ENCODE results near the gene NDUFS4.

NDUFS4 gene

DNA sequence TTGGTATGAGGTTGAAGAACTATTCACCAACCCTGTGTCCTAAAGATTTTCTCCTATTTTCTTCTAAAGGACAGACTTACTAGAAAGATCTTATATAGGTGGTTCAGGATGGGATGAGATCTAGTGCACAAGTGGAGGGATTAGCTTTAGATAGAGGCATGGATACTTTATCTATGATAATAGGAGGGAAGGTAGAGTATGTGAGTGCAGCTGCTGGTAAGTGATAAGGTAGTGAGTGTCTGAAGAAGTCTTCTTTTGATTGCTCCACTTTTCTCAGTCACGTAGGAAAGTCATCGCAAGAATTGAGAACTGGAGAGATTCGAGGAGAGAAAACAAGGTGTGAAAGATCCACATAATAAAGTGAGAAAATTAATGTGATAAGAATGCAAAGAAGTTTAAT is 6.0 kb upstream of the NDUFS4 start:
- POLR2A ChIA-PET: no interaction called here
- DNase-seq (ENCODE audit: low read depth, low spot score): no peak
- no peak overlapping the region for H3K4me3 ChIP-seq (ENCODE audit: low read depth, low read length)
- CTCF ChIA-PET: no interaction called here
- TF ChIP-seq, protein P1, sequence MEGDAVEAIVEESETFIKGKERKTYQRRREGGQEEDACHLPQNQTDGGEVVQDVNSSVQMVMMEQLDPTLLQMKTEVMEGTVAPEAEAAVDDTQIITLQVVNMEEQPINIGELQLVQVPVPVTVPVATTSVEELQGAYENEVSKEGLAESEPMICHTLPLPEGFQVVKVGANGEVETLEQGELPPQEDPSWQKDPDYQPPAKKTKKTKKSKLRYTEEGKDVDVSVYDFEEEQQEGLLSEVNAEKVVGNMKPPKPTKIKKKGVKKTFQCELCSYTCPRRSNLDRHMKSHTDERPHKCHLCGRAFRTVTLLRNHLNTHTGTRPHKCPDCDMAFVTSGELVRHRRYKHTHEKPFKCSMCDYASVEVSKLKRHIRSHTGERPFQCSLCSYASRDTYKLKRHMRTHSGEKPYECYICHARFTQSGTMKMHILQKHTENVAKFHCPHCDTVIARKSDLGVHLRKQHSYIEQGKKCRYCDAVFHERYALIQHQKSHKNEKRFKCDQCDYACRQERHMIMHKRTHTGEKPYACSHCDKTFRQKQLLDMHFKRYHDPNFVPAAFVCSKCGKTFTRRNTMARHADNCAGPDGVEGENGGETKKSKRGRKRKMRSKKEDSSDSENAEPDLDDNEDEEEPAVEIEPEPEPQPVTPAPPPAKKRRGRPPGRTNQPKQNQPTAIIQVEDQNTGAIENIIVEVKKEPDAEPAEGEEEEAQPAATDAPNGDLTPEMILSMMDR (IDR thresholded peaks at IDR 0.05; ENCODE audit: insufficient read depth, low read length, missing control alignments): no peak

GRCh38 chr5:53555160-53555559 is 5.3 kb upstream of the NDUFS4 start:
- TF ChIP-seq, protein P1 (IDR thresholded peaks at IDR 0.05; ENCODE audit: insufficient read depth, low read length, missing control alignments): no peak
- no peak for DNase-seq (ENCODE audit: low read depth, low spot score)
- CTCF ChIA-PET: no interaction called here
- H3K4me3 ChIP-seq (ENCODE audit: low read depth, low read length): no peak overlapping the region
- POLR2A ChIA-PET: no interaction called here

DNA sequence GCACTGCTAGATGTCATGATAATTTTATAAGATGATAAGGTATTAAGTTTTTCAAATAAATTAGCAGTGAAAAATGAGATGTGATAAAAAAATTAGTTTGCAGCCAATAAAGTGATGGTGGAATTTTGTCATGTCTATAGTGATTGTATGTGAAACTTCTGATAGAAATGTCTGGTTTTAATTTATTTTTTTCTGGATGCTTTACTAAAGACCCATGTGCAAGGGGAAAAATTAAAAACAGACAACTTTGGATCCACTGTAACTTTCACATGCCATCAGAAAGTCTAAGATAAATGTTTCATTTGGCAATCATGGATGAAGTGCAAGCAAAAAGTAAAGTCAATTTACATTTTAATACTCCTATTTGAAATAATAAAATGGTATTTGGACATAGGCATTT is 4.4 kb upstream of the NDUFS4 start:
- no peak for DNase-seq (ENCODE audit: low read depth, low spot score)
- no peak overlapping the region for H3K4me3 ChIP-seq (ENCODE audit: low read depth, low read length)
- TF ChIP-seq, protein P1 (IDR thresholded peaks at IDR 0.05; ENCODE audit: insufficient read depth, low read length, missing control alignments): no peak
- ChIA-PET POLR2A (no interaction called here), CTCF (no interaction called here)

GRCh38 chr5:53557386-53557785 is 3.1 kb upstream of the NDUFS4 start:
- CTCF ChIA-PET: interaction anchor here (1.7 kb wide), 1 partner anchor 11 kb away, joined by 3 read pairs; no protein-coding TSS in a partner anchor
- no peak overlapping the region for H3K4me3 ChIP-seq (ENCODE audit: low read depth, low read length)
- TF ChIP-seq, protein P1 (IDR thresholded peaks at IDR 0.05; ENCODE audit: insufficient read depth, low read length, missing control alignments): no peak
- POLR2A ChIA-PET: no interaction called here
- no peak for DNase-seq (ENCODE audit: low read depth, low spot score)

GRCh38 chr5:53558966-53559365 is 1.5 kb upstream of the NDUFS4 start:
- DNase-seq (ENCODE audit: low read depth, low spot score): no peak
- TF ChIP-seq, protein P1 (IDR thresholded peaks at IDR 0.05; ENCODE audit: insufficient read depth, low read length, missing control alignments): no peak
- CTCF ChIA-PET: no interaction called here
- POLR2A ChIA-PET: no interaction called here
- no peak overlapping the region for H3K4me3 ChIP-seq (ENCODE audit: low read depth, low read length)

DNA sequence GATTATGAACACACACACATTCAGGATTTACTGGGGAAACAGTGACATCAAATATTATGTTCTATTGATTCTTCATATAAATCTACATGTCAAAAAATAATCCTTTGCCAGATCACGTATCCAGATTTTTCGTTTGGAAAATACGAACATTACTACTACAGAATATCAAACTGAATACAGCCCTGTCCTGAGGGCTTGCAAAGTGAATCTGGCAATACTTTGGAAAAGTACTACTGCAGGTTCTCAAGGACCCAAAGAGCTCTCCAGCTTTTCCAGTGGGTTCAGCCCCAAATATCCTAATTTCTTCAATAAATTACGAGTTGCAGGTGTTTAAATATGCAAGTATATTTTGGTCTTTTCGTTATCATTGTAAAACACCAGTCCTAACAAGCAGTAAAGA is 411 bp upstream of the NDUFS4 start:
- POLR2A ChIA-PET: no interaction called here
- CTCF ChIA-PET: interaction anchor here (0.7 kb wide), 1 partner anchor 219 kb away, joined by 3 read pairs; no protein-coding TSS in a partner anchor
- no peak for DNase-seq (ENCODE audit: low read depth, low spot score)
- peak overlapping the region; percentile 88 for H3K4me3 ChIP-seq (ENCODE audit: low read depth, low read length)
- TF ChIP-seq, protein P1 (IDR thresholded peaks at IDR 0.05; ENCODE audit: insufficient read depth, low read length, missing control alignments): no peak

All from AG04449 (cell line).